Activated CD8-positive, alpha-beta memory T cell treated with anti-CD3 and anti-CD28 coated beads for 1 hour (primary cell): ENCODE data around the gene TMEM121.

Source experiments
- DNase-seq, 2 donors: peaks; one replicate each; pipeline ENCODE4 v3.0.0-alpha.2; 2020; ENCODE audit warnings: low read depth in 1 of 2; ENCODE audit errors: extremely low read depth in 1 of 2

The TMEM121 gene

DNA sequence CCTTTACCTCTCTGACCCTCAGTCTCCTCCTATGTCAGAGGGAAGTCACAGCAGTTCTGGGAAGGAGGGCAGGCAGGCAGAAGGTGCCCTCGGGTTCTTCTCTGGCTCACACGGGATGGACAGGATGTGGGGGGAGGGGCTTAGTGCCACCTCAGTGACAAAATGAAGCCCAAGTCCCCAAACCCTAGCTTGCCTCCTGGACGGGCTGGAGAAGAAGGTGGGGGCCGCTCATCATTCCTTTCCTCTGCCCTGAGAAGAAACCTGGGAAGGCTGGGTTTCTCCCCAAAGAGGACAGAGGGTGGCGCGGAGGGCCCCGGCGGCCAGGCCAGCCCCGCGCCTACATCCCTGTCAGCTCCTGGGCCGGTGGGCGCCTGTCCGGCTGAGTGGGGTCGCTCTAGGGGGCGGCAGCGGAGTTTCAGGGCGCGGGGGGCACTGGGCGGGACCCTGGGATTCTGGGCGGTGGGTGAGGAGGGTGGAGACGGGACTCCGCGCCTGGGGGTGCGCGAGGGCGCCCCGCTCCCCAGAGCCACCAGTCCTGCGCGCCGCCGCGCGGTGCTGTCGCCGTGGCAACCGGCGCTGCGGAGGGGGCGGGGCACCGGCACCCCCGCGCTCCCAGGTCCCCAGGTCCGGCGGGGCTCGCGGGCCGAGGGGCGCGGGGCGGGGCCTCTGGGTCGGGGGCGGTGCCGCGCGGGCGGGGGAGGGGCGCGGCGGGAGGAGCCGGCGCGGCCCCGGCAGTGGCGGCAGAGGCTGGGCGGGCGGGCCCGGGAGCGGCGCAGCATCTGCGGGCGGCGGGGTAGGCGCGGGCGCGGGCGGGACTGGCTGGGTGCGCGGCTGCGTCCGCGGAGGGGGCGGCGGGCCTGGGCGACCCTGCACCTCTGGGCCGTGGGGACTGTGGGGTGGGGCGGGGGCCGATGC, at the start of gene TMEM121:
TMEM121 (plus strand) TSS at position 723 of the 915 bp plus-strand sequence. CDS start 2,252 bp downstream, outside the sequence.
- no peak for DNase-seq

DNA sequence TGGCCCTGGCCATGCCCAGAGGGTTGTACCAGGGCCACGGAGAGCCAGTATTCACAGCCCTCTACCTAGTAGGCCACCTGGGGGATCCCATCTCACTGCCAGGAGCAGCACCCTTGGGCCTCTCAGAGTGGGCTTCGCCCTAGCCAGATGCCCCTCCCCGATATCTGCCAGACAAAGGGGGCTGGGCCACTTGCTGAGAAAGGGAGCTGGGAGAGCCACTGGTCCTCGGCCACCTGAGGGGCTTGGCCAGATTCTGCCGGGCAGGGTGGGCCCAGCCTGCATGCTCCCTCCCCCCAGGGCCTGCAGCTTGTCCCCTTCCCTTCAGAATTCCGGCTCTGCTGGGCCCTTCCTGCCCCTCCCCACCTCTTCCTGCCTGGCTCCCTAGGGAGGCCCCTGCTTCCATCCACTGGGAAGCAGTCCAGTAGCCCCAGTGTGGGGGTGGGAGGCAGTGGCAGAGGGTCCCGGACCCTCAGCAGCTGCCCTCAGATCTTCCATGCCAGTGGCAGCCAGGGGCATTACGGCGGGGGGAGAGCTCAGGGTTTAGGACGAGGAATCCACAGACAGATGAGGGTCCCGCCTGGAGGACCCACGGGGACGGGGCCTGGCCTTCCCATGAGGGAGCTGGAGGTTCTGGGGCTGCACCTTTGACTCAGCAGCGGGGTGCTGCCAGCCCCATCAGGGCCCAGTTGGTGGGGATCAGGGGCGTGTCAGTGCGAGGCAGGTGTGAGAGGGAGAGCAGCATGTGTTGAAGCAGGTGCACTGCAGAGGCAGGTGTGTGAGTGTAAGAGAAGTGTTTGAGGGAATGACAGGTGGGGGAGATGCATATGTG, 49.3 kb upstream of the TMEM121 start:
- DNase-seq: no peak

- DNase-seq: no peak
These were observed 48.6 kb upstream of the TMEM121 start for GRCh38 chr14:105477660-105478397.

- no peak for DNase-seq
These were observed 47.8 kb upstream of the TMEM121 start for GRCh38 chr14:105478398-105479251.

DNA sequence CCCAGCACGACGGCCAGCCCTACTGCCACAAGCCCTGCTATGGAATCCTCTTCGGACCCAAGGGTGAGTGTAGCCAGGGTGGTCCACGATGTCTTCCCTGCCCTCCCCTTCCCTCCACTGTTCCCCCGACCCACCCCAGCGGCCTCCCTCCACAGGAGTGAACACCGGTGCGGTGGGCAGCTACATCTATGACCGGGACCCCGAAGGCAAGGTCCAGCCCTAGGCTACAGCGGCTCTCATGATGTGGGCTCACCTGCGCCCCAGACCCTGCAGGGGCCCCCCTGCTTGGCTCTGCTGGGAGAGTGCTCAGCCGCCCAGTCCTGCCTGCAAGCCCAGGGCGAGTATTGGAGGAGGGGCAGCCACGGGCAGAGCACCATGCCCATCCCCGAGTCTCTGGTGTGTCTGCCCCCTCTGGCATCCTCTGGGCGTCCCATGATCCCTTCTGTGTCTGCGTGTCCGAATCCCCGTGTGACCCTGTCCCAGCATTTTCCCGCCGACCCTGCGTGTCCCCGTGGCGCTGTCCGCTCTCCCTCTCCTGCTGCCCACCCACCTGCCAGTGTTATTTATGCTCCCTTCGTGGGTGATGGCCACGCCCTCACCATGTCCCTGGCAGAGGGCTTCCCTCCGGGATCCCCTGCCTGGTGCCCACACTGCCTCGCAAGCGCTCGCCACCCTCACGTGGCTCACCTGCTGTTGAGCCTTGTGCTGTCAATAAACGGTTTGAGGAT, 46.8 kb upstream of the TMEM121 start:
- DNase-seq: no peak

DNA sequence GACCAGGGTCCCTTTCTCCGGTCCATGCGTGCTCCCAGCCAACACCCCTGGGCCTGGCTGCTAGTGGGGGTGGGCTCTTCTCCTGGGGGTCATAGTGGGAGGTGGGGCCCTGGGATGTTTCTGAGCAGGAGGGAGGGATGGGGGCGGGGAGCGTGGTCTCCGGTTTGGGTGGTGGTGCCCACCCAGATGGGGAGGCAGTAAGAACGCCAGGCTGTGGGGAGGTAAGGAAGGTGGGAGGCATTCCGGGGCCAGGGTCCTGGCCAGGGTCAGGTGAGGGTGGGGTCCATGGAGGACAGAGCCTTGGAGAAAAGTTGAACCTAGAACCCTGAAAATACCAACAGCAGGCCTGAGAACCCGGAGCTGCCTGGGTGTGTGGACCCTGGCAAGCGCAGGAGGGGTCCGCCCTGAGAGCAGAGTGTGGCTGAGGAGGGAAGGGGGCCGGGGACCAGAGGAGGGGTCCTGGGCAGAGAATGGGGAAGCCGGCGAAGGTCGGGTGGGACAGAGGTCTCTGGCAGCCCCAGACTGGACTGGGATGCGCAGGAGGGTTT, 46.1 kb upstream of the TMEM121 start:
- DNase-seq: no peak

DNA sequence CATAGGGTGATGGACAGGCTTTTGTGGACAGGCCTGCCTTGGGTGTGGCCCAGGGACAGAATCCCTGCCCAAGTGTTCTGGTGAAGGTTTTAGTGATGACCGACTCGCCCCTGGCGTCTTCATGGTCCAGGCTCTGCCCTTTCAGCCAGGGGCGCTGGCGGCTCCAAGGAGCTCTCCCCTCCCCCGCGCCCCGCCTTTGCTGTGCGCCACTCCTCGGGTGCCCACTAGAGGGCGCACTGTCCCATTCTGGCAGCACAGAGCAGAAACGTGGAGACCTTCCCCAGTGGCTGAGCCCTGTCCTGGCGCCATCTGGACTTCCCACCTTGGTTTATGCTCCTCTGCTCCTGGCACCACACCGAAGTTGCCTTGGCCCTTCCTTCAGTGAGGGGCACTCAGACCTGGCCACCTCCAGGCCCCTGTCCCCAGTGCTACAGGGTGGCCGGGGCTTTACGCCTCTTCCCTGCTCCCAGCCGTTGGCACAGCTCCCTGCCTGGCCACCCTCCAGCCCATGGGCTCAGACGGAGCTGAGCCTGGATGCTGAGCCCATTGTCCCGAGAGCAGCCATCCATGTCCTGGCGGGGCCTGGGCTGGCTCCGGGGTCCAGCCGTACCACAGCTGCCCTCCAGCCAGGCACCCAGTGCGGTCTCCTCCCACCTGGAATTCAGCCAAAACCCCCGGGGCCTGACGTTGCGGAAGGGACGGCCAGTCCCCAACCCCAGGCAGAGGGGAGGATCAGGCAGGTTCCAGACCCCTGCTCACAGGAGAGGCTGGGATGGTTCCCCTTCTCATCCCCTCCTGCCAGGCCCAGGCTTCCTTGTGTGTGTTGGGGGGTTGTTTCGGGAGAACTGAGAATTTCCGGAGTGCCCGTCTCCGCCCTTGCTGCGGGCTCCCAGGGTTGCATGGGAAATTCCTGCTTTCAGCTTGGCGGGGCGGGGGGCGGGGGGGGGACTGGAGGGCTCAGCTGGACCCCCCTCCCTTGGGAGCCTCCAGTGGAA, 45.3 kb upstream of the TMEM121 start:
- peak in 1 of 2 donors; percentile 87 for DNase-seq

- DNase-seq: peak; percentile 86 to 96
These were observed 44.4 kb upstream of the TMEM121 start for GRCh38 chr14:105481886-105482457.

DNA sequence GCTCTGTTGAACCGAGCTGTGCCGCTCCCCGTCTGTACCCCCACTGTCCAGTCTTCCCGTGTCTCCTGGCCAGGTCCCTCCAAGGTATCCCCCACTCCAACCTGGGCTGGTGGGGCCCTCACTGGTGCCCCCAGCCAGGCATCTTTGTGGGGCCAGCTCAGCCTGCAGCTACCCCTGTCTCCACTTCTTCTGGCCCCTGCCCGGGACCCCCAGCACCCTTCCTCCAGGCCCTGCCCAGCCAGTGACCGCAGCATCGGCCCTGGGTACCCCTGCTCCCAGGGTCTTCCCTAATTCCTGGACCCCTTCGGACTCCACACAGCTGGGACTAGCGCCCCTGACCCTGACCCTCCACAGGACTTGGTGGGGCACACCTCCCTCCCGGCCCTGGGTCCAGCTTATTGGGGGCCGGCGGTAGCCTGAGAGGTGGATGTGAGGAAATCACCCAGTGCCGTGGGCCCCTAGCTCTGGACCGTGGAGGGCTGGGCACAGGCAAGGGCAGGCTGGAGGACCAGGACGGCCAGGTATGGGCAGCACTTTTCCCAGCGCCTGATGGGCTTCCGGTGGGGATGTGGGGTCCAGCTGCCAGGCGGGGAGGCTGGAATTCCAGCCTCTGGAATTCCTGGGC, 43.8 kb upstream of the TMEM121 start:
- no peak for DNase-seq

- no peak for DNase-seq
These were observed 42.9 kb upstream of the TMEM121 start for GRCh38 chr14:105483300-105484068.

DNA sequence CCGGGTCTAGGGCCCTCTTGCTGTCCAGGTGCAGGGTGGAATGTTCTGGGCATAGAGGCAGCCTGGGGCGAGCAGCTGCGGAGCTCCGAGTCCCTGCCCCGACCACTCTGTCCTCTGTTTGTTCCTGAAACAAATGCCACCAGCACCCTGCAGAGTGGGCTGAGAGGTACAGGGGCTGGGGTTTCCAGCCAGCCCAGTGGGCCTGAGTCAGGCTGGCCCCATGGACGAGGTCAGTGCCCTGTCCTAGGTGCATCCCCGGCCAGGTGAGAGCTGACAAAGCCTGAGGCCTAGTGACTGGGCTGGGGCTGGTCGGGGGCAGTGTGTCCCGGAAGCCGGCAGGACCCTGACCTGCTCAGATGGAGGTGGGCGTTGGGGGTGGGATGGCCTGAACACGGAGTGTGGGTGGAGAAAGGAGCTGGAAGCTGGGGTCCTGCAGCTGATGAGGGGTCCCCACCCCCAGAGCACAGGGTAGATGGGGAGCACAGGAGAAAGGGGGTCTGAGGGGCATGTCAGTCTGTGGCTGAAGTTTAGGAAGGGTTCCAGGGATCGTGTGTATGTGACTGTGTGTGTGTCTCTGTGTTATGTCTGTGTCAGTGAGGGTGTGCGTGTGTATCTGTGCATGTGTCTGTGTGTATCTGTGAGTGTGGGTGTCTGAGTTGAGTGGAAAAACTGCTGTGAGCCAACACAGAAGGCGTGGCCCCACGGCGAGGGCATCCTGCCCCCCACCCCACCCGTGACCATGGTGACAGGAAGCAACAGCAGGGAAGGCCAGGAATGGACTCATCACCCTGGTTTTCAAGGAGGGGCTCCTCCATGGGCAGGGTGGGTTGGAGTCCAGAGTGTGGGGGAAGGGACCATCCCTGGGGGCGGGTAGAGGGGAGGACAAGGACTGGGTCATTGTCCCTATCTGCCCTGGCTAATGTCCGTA, 42.0 kb upstream of the TMEM121 start:
- no peak for DNase-seq

GRCh38 chr14:105484997-105485393, 41.4 kb upstream of the TMEM121 start:
- DNase-seq: no peak

- DNase-seq: no peak
These were observed 40.6 kb upstream of the TMEM121 start for GRCh38 chr14:105485739-105486162.

DNA sequence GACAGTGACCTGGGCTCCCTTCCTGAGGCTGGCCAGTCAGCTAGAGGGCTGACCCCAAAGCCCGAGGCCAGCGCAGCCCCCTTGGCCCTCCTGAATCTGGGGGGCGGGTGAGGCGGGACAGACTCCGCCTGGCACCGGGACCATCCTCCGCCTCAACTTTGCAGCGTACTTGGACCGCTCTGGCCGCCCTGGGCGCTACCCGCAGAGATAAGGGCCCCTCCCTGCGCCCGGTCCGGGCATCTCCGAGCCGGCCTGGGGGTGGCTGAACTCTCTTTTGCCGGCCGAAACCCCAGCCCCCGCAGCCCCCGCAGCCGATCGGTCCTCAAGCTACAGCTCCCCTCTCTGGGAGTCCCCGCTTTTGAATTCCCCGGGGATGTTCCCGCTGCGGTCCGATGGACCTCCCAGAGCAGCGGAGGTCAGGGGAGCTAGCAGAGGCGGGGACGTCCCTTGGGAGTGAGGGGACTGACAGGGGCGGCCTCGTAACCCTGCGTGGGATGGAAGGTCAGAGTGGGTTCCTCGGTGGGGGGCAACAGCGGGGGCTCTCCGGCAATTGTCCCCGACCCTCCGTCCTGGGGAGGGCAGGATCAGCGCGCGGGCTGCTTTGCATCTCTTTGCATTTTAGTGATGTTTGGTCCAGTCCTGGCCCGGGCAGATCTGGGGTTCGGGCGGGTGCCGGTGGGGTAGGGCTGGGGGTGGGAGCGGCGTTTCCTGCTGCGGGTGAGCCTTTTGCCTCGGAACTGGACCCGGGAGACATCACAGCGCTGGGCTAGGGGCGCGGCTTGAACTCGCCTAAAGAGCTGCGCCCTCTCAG, 40.0 kb upstream of the TMEM121 start, which contains the start of gene CRIP1:
CRIP1 (plus strand) TSS at position 724 of the 811 bp plus-strand sequence. CDS start 374 bp downstream, outside the sequence.
- DNase-seq: no peak
